Measurements from ENCODE around the gene GPR153. TPM values are rescaled to one million over a fixed set of nuclear protein-coding genes. Genes with fewer than 3 reads are reported as not detected.
A peak's percentile ranks its signal among the peaks of the same experiment; 100 is the strongest.
"Not testable (repeated sequence)": the region's sequence is repeated elsewhere in the genome, so short reads cannot be mapped to it uniquely, and the experiment has no call there.

Gene GPR153
- total RNA-seq: under 1 TPM; 0.50 to 0.52 (median 0.51) TPM

GRCh38 chr1:6260961-6261614 is at the start of gene GPR153:
Gene GPR153, minus strand, starts transcription at chr1:6261098. Its CDS starts 6,193 bp downstream, at chr1:6254905.
- H3K27me3 Mint-ChIP-seq (ENCODE audit: low read depth): peaks cover 14% of the 10 kb centered on the region
- ATAC-seq (peak; percentile 77 to 82), DNase-seq (peak; percentile 58)
- H3K36me3 Mint-ChIP-seq (ENCODE audit: insufficient read depth): no peaks in the 10 kb centered on the region
- H3K4me1 Mint-ChIP-seq (ENCODE audit: low read depth): peaks cover 4% of the 10 kb centered on the region
- H3K4me3 Mint-ChIP-seq: peak within 1 kb of the TSS; percentile 60
- no peaks in the 10 kb centered on the region for H3K9me3 Mint-ChIP-seq

DNA sequence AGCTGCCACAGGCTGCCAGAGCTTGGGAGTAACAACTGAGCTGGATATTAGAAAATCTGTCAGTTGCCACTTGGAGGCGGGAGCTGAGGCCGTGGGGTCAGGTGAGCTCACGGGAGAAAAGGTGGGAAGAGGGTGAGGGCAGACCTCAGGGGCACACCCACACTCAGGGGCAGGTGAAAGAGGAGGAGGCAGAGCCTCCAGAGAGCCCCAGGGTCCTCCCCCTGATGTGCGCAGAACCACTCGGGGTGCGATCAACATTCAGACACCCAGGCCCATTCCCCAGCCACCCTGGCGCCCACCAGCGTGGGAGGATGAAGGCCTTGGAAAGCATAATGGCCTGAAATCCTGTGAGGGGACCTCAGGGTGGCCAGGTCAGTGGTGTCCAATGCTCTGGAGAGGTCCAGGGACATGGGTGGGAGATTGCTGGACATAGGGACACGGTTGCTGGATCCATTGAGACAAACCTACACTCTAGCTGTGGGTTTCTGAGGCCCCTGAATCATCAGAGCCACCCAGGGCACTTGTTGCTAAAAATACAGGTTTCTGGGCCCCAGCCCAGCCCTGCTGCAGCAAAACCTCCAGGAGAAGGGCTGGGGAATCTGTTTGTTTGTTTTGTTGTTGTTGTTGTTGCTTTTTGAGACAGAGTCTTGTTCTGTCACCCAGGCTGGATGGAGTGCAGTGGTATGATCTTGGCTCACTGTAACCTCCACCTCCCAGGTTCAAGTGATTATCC is 49.4 kb upstream of the GPR153 start:
- no peaks in the 10 kb centered on the region for H3K9me3 Mint-ChIP-seq
- H3K4me1 Mint-ChIP-seq (ENCODE audit: low read depth): no peaks in the 10 kb centered on the region
- ATAC-seq: no peak
- no peaks in the 10 kb centered on the region for H3K27me3 Mint-ChIP-seq (ENCODE audit: low read depth)
- DNase-seq: no peak
- no peak overlapping the region for H3K4me3 Mint-ChIP-seq
- peaks cover 4% of the 10 kb centered on the region for H3K36me3 Mint-ChIP-seq (ENCODE audit: insufficient read depth)

- no peaks in the 10 kb centered on the region for H3K4me1 Mint-ChIP-seq (ENCODE audit: low read depth)
- H3K27me3 Mint-ChIP-seq (ENCODE audit: low read depth): no peaks in the 10 kb centered on the region
- H3K36me3 Mint-ChIP-seq (ENCODE audit: insufficient read depth): peaks cover 4% of the 10 kb centered on the region
- no peak for ATAC-seq
- no peak for DNase-seq
- no peak overlapping the region for H3K4me3 Mint-ChIP-seq
- no peaks in the 10 kb centered on the region for H3K9me3 Mint-ChIP-seq
These were observed 48.7 kb upstream of the GPR153 start for GRCh38 chr1:6309564-6309963.

DNA sequence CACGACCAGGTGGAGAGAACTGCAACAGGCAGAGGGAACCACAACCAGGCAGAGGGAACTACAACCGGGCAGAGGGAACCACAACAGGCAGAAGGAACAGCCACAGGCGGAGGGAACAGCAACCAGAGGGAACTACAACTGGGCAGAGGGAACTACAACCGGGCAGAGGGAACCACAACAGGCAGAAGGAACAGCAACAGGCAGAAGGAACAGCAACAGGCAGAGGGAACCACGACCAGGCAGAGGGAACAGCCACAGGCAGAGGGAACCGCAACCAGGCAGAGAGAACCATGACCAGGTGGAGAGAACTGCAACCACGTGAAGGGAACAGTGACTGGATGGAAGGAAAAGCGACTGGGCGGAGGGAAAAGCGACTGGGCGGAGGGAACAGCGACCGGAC is 47.6 kb upstream of the GPR153 start:
- Mint-ChIP-seq H3K4me3 (no peak overlapping the region), H3K36me3 (ENCODE audit: insufficient read depth) (peaks cover 2% of the 10 kb centered on the region), H3K9me3 (no peaks in the 10 kb centered on the region), H3K27me3 (ENCODE audit: low read depth) (no peaks in the 10 kb centered on the region), H3K4me1 (ENCODE audit: low read depth) (no peaks in the 10 kb centered on the region)
- DNase-seq (no peak), ATAC-seq (no peak)

DNA sequence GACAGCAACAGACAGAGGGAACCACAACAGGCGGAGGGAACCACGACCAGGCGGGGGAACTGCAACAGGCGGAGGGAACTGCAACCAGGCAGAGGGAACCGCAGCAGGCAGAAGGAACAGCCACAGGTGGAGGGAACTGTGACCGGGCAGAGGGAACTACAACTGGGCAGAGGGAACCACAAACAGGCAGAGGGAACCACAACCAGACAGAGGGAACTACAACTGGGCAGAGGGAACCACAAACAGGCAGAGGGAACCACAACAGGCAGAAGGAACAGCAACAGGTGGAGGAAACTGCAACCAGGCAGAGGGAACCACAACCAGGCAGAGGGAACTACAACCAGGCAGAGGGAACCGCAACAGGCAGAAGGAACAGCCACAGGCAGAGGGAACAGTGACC is 46.8 kb upstream of the GPR153 start:
- not testable (repeated sequence) for H3K36me3 Mint-ChIP-seq (ENCODE audit: insufficient read depth); H3K9me3 Mint-ChIP-seq; H3K4me1 Mint-ChIP-seq (ENCODE audit: low read depth); H3K4me3 Mint-ChIP-seq; DNase-seq; ATAC-seq; H3K27me3 Mint-ChIP-seq (ENCODE audit: low read depth)

- ATAC-seq (no peak), DNase-seq (no peak)
- Mint-ChIP-seq H3K4me3 (no peak overlapping the region), H3K27me3 (ENCODE audit: low read depth) (no peaks in the 10 kb centered on the region), H3K36me3 (ENCODE audit: insufficient read depth) (peaks cover 2% of the 10 kb centered on the region), H3K9me3 (no peaks in the 10 kb centered on the region), H3K4me1 (ENCODE audit: low read depth) (no peaks in the 10 kb centered on the region)
These were observed 46.2 kb upstream of the GPR153 start for GRCh38 chr1:6307099-6307498.

DNA sequence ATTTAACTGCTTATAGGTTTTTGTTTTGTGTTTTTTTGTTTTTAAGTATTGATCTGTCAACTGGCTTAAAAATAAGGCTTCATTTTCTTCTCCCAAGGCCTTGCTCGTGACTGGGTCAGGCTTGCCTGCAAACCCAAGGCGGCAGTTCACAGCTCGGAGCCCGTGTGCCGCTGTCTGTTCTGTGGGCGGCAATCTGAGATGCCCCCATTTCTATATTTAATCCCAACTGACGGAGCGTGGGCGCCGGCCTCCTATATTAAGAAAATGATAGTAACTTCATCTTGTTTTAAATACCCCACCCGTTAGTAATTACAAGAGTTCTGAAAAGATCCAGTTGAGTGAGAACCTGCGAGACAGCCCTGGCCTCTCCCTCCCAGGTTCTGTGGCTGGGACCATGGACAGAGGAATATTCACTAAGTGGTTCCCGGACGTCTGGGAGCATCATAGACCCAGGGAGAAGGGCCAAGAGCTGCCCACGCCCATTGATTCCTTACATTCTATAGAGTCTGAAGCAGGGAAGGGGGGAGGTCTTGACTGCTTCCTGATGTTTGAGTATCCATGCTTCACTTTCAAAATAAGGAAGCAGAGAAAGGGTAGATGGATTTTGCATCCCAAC is 42.6 kb upstream of the GPR153 start:
- Mint-ChIP-seq H3K36me3 (ENCODE audit: insufficient read depth) (no peaks in the 10 kb centered on the region), H3K9me3 (no peaks in the 10 kb centered on the region), H3K4me1 (ENCODE audit: low read depth) (no peaks in the 10 kb centered on the region), H3K27me3 (ENCODE audit: low read depth) (no peaks in the 10 kb centered on the region), H3K4me3 (no peak overlapping the region)
- ATAC-seq: no peak
- DNase-seq: no peak

- no peak for DNase-seq
- no peaks in the 10 kb centered on the region for H3K36me3 Mint-ChIP-seq (ENCODE audit: insufficient read depth)
- no peaks in the 10 kb centered on the region for H3K9me3 Mint-ChIP-seq
- no peak overlapping the region for H3K4me3 Mint-ChIP-seq
- no peaks in the 10 kb centered on the region for H3K4me1 Mint-ChIP-seq (ENCODE audit: low read depth)
- no peaks in the 10 kb centered on the region for H3K27me3 Mint-ChIP-seq (ENCODE audit: low read depth)
- no peak for ATAC-seq
These were observed 41.7 kb upstream of the GPR153 start for GRCh38 chr1:6302568-6302967.

DNA sequence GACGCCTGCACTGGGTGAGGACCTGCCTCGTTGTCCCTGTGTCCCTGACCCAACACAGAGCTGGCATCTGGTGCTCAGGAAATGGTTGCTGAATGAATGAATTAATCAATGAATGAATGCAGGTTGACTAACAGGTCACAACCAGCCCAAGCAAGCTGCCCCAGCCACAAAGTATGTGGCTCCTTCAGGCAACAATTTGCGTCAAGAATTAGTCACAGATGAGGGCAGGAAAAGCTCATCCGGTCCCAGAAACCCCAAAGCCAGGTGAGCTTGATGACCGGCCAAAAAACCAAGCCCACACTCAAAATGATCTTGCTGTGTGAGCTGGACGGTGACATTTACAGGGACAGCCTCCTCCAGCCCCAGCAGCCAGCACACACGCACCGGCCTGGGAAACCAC is 40.6 kb upstream of the GPR153 start:
- no peak overlapping the region for H3K4me3 Mint-ChIP-seq
- no peaks in the 10 kb centered on the region for H3K27me3 Mint-ChIP-seq (ENCODE audit: low read depth)
- no peaks in the 10 kb centered on the region for H3K4me1 Mint-ChIP-seq (ENCODE audit: low read depth)
- ATAC-seq (no peak), DNase-seq (no peak)
- H3K9me3 Mint-ChIP-seq: no peaks in the 10 kb centered on the region
- no peaks in the 10 kb centered on the region for H3K36me3 Mint-ChIP-seq (ENCODE audit: insufficient read depth)

DNA sequence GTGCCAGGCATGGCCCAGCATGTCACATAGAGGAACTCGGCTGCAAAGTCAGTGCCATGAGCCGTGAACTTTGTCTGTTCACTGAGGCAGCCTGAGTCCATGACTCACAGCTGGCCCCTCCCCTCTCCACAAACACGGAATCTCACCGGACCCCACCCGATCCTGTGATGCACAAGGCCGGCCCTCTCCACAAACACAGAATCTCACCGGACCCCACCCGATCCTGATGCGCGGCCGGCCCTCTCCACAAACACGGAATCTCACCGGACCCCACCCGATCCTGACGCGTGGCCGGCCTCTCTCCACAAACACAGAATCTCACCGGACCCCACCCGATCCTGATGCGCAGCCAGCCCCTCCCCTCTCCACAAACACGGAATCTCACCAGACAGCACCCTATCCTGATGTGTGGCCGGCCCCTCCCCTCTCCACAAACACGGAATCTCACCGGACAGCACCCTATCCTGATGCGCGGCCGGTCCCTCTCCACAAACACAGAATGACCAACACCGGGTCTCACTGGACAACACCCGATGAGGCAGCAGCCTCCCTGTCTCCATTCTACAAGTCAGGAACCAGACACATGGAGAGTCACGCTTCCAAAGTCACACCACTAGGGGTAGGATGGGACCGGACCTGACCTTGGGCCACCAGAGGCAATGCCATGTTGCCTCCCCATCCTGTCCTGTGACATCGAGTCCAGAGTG is 39.6 kb upstream of the GPR153 start:
- H3K4me3 Mint-ChIP-seq: no peak overlapping the region
- H3K27me3 Mint-ChIP-seq (ENCODE audit: low read depth): no peaks in the 10 kb centered on the region
- no peaks in the 10 kb centered on the region for H3K36me3 Mint-ChIP-seq (ENCODE audit: insufficient read depth)
- DNase-seq (no peak), ATAC-seq (no peak)
- H3K9me3 Mint-ChIP-seq: no peaks in the 10 kb centered on the region
- H3K4me1 Mint-ChIP-seq (ENCODE audit: low read depth): no peaks in the 10 kb centered on the region

- Mint-ChIP-seq H3K4me1 (ENCODE audit: low read depth) (peaks cover 3% of the 10 kb centered on the region), H3K36me3 (ENCODE audit: insufficient read depth) (no peaks in the 10 kb centered on the region), H3K4me3 (no peak overlapping the region), H3K27me3 (ENCODE audit: low read depth) (no peaks in the 10 kb centered on the region), H3K9me3 (no peaks in the 10 kb centered on the region)
- DNase-seq (no peak), ATAC-seq (no peak)
These were observed 38.8 kb upstream of the GPR153 start for GRCh38 chr1:6299557-6300165.

GRCh38 chr1:6298940-6299465 is 38.1 kb upstream of the GPR153 start:
- no peak for DNase-seq
- H3K27me3 Mint-ChIP-seq (ENCODE audit: low read depth): no peaks in the 10 kb centered on the region
- no peak for ATAC-seq
- H3K4me3 Mint-ChIP-seq: no peak overlapping the region
- peaks cover under 1% of the 10 kb centered on the region for H3K36me3 Mint-ChIP-seq (ENCODE audit: insufficient read depth)
- H3K9me3 Mint-ChIP-seq: no peaks in the 10 kb centered on the region
- H3K4me1 Mint-ChIP-seq (ENCODE audit: low read depth): peaks cover 3% of the 10 kb centered on the region

GRCh38 chr1:6298530-6298929 is 37.6 kb upstream of the GPR153 start:
- Mint-ChIP-seq H3K4me1 (ENCODE audit: low read depth) (peaks cover 3% of the 10 kb centered on the region), H3K27me3 (ENCODE audit: low read depth) (no peaks in the 10 kb centered on the region), H3K9me3 (no peaks in the 10 kb centered on the region), H3K36me3 (ENCODE audit: insufficient read depth) (peaks cover 3% of the 10 kb centered on the region), H3K4me3 (no peak overlapping the region)
- no peak for ATAC-seq
- DNase-seq: no peak

DNA sequence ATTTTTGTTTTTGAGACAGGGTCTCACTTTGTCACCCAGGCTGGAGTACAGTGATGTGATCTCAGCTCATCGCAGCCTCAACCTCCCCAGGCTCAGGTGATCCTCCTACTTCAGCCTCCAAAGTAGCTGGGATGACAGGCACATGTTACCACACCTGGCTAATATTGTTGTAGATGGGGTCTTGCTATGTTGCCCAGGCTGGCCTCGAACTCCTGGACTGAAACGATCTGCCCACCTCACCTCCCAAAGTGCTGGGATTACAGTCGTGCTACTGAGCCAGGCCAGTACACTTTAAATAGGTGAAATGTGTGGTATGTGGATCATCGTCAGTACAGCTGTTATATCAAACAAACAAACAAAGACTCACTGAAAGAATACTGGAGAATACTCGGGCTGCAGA is 35.0 kb upstream of the GPR153 start:
- no peak overlapping the region for H3K4me3 Mint-ChIP-seq
- H3K36me3 Mint-ChIP-seq (ENCODE audit: insufficient read depth): peaks cover 3% of the 10 kb centered on the region
- H3K27me3 Mint-ChIP-seq (ENCODE audit: low read depth): no peaks in the 10 kb centered on the region
- DNase-seq (no peak), ATAC-seq (no peak)
- peaks cover 3% of the 10 kb centered on the region for H3K4me1 Mint-ChIP-seq (ENCODE audit: low read depth)
- H3K9me3 Mint-ChIP-seq: no peaks in the 10 kb centered on the region
